HG03060 (cell line): ENCODE results near the gene MYF5.
A peak's percentile ranks its signal among the peaks of the same experiment; 100 is the strongest.

Experiments
- ATAC-seq: cut with Tn5 transposase; IDR thresholded peaks from one replicate; pipeline ENCODE4 v1.9.1; 2021; ENCODE audit warnings: low read depth, moderate number of reproducible peaks; ENCODE audit not compliant: unreplicated experiment

The MYF5 gene

DNA sequence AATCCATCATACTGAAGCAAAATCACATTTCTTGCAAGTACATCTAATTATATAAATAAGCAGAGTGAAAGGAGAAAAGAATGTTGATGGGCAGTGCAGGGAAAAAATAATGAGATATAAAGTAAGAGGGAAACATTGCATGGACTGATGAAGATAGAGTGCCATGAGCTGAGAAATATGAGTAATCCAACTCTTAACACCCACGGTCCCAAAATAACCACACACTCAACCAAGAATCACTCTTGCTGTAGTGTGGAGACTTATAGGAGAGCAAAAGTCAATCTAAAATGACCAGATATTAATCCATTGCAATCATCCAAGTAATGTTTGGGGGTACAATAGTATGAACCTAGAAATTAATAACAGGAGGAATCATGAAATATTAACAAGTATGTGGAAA lies 40.2 kb downstream of the MYF5 start:
- ATAC-seq: peak; percentile 87

DNA sequence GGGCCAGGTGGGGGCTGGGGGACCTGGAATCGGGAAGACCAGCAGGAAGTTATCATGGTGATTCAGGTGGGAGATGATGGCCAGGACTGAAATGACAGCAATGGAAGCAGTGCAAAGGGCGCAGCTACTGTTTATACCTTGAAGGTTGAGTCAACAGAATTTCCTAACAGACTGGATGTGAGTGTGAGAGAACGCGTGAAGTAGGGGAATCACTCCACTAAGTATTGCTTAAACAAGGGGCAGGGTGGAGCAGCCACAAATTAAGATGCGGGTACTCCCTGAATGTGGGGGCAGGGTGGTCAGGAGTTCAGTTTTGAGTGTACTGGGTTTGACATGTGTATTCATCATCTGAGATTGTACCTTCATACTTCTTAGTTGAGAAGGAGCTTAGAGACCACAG lies 45.1 kb downstream of the MYF5 start:
- ATAC-seq: no peak

DNA sequence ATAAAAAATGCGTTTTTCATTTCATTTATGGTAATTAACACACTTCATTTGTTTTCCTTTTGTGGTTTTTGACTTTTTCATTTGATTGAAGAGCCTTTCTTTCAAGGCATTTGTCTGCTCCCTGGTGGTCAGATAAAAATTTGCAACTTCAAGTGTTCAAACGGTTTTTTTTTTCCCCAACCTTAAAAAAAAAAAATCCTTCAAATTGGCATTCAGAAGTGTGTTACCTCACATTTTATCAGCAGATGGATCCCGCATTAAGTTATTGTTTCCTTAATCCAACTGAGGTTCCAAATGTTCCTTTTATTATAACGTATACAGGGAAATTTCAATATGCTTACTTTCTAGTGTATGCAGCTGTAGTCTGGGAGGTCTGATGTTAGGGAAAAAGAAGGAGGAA lies 47.2 kb downstream of the MYF5 start:
- no peak for ATAC-seq

DNA sequence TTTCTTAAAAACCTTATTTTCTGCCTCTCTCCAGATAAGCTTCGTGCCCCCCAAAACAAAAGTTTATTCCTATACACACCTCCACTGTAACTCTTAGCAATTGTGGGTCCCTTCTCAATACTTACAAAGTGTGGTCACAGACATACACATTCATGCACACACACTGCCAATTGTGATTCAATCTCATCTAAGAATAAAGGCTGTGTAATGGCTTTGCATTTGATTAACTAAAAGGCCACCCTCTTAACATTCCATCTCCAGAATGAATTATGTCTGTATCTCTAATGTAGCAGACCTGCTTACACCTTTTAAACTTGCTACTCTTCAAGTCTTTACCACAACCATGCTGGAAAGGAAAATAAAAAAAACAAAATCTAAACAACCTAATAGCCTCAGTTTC lies 49.5 kb downstream of the MYF5 start:
- no peak for ATAC-seq

DNA sequence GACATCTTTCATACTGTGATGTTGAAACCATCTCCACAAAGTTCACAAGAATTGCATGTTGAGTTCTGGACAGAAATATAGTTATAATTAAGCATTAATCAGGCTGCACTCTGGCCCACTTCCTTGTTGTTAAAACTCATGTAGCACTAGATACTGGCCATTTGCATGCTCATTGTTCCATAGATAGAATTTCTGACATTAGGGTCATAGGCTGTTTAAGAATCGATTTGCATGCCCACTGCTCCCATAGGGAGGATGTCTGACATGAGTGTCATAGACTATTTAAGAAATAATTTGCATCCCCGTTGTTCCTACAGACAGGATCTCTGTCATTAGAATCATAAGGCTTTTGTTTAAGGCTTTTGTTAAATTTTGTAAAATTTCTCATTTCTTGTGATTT lies 50.2 kb downstream of the MYF5 start:
- ATAC-seq: peak; percentile 97
